Smooth muscle cell (in vitro differentiated cells): ENCODE measurements around the gene TCF12. TPM values are rescaled to one million over a fixed set of nuclear protein-coding genes. Genes with fewer than 3 reads are reported as not detected.

Source experiments
- DNase-seq: peaks from one replicate; lab custom pipeline; 2025; ENCODE audit not compliant: unreplicated experiment; lab: John Stamatoyannopoulos, UW
- H2AFZ ChIP-seq: fragments of 200-600 bp; sonication (generic); 2 replicates; pipeline ENCODE4 v1.6.0; 2016; ENCODE audit warnings: antibody characterized with exemption, low read depth, mild to moderate bottlenecking
- H3F3A ChIP-seq: fragments of 200-600 bp; sonication (generic); 2 replicates; pipeline ENCODE4 v1.6.0; 2017; ENCODE audit warnings: antibody characterized with exemption, low read depth
- H3K27ac ChIP-seq: fragments of 200-600 bp; sonication (generic); 2 replicates; pipeline ENCODE4 v1.5.1; 2016; ENCODE audit warnings: low read depth, mild to moderate bottlenecking
- H3K27me3 ChIP-seq: fragments of 200-600 bp; sonication (generic); 2 replicates; pipeline ENCODE4 v1.6.1; 2016; ENCODE audit warnings: low read depth, mild to moderate bottlenecking
- H3K36me3 ChIP-seq: fragments of 200-600 bp; sonication (generic); 2 replicates; pipeline ENCODE4 v1.5.1; 2016; ENCODE audit warnings: low read depth
- H3K4me1 ChIP-seq: fragments of 200-600 bp; sonication (generic); 2 replicates; pipeline ENCODE4 v1.5.1; 2016; ENCODE audit warnings: low read depth
- H3K4me2 ChIP-seq: fragments of 200-600 bp; sonication (generic); 2 replicates; pipeline ENCODE4 v1.6.0; 2016; ENCODE audit warnings: mild to moderate bottlenecking
- H3K4me3 ChIP-seq: fragments of 200-600 bp; sonication (generic); 2 replicates; pipeline ENCODE4 v1.5.1; 2016; ENCODE audit warnings: mild to moderate bottlenecking
- H3K79me2 ChIP-seq: fragments of 200-600 bp; sonication (generic); 2 replicates; pipeline ENCODE4 v1.6.0; 2016; ENCODE audit warnings: low read depth, mild to moderate bottlenecking
- H3K9ac ChIP-seq: fragments of 200-600 bp; sonication (generic); 2 replicates; pipeline ENCODE4 v1.6.0; 2016; ENCODE audit warnings: low read depth
- H3K9me3 ChIP-seq: fragments of 200-600 bp; sonication (generic); replicated peaks from 2 replicates; pipeline ENCODE4 v1.5.1; 2016; ENCODE audit warnings: low read depth
- H4K20me1 ChIP-seq: fragments of 200-600 bp; sonication (generic); 2 replicates; pipeline ENCODE4 v1.6.0; 2016; ENCODE audit warnings: low read depth
- CTCF ChIP-seq: fragments of 200-600 bp; sonication (generic); IDR thresholded peaks from 2 replicates; pipeline ENCODE4 v1.5.1; 2017; ENCODE audit warnings: borderline replicate concordance, mild to moderate bottlenecking, antibody characterized with exemption; ENCODE audit not compliant: insufficient read depth, poor library complexity, severe bottlenecking
- WGBS: methylation state at CpG from one replicate; pipeline ENCODE4 v1.1.7; 2016; ENCODE audit warnings: low lambda C conversion rate; 5-methylcytosine and 5-hydroxymethylcytosine counted together
- polyA plus RNA-seq: library from polyadenylated mRNA; unstranded; fragments of >200 nt; fragmentation: Nextera tagmentation; extraction: Ambion mirVana; gene quantifications from 2 replicates; pipeline ENCODE4 v1.2.1, GENCODE V29; 2016
- total RNA-seq: library from RNA; depleted of rRNA; stranded (reverse); fragments of >200 nt; gene quantifications from 2 replicates; pipeline ENCODE4 v1.2.3, GENCODE V29; 2014

The TCF12 gene
- total and polyA plus RNA-seq, 2 experiments from 2014 or later: 54.1 to 302 TPM

DNA sequence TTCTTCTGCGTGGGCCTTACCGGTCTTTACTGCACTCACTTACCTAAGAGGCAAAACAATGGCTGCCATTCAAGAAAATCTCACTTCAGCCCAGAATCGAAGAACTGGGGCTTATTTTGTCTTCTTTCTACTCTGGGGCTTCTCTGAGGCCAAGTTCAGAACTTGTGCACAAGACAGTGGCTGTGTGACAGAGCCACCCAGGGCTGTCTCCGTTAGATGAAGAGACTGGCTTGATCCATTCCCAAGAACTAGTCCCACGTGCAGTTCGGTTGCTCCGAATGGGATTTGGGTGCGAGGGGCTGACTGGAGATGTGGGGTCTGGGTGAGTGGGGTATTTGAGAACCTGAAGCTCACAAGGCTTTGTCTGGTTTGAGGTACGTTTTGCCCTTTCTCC lies 795 bp upstream of the TCF12 start:
- TF ChIP-seq CTCF: no peak
- Histone ChIP-seq H3K4me1 (peaks cover 30% of the 10 kb centered on the region), H3K36me3 (peaks cover 4% of the 10 kb centered on the region), H3K9me3 (no peaks in the 10 kb centered on the region), H3F3A (peaks cover 6% of the 10 kb centered on the region), H3K4me2 (peak overlapping the region; percentile 97), H3K9ac (peak overlapping the region; percentile 97), H2AFZ (peak overlapping the region; percentile 92), H3K27me3 (no peaks in the 10 kb centered on the region), H4K20me1 (peaks cover 25% of the 10 kb centered on the region), H3K79me2 (peaks cover 40% of the 10 kb centered on the region), H3K4me3 (peak overlapping the region; percentile 79), H3K27ac (peak overlapping the region; percentile 64)
- DNase-seq: no peak
- WGBS: 19% methylated on average over 9 of the region's 9 CpGs

DNA sequence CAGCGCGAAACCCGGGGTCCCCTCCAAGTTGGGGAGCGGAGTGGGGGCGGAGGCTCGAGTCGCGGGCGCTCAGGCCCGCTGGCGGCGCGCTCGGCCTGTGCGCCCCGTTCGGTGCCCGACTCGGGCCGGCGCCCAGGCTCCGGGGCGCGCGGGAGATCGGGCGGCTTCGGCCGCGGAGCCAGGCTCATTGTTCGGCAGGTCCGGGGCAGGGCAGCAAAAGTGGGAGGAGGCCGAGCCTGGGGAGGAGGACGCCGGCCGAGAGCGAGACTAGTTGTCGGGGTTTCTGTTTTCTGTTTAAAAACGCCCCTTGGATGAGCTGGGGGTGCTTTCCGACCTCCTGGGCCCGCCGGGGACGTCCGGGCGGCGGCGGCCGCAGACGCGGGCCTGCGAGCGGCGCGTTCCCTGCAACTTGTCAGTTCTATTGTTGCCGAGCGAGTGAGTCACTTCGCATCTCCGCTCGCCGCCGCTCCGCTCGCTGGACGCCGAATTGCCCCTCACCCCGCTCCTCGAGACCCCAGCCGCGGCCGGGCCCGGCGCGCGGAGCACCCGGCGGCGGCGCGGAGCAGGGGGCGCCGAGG lies 676 bp downstream of the TCF12 start:
- Histone ChIP-seq H3K9me3 (no peaks in the 10 kb centered on the region), H3K27ac (peak overlapping the region; percentile 64), H3K9ac (peak overlapping the region; percentile 97), H3F3A (peaks cover 6% of the 10 kb centered on the region), H2AFZ (peak overlapping the region; percentile 92), H3K4me1 (peaks cover 39% of the 10 kb centered on the region), H3K36me3 (peaks cover 4% of the 10 kb centered on the region), H3K27me3 (no peaks in the 10 kb centered on the region), H4K20me1 (peaks cover 37% of the 10 kb centered on the region), H3K4me3 (peak overlapping the region; percentile 79), H3K79me2 (peaks cover 55% of the 10 kb centered on the region), H3K4me2 (peak overlapping the region; percentile 97)
- DNase-seq: peak; percentile 18
- WGBS: 1% methylated on average over 78 of the region's 81 CpGs
- TF ChIP-seq CTCF: no peak

GRCh38 chr15:56919609-56920366 lies 1.3 kb downstream of the TCF12 start:
- DNase-seq: no peak
- H3K4me3 ChIP-seq: peak overlapping the region; percentile 79
- H3K27ac ChIP-seq: peak overlapping the region; percentile 64

More at GRCh38 chr15:56919609-56920366, 1.3 kb downstream of the TCF12 start:
- H3K4me2 ChIP-seq: peak overlapping the region; percentile 97
- no peak for TF ChIP-seq CTCF
- H3K9me3 ChIP-seq: no peaks in the 10 kb centered on the region
- WGBS: 2% methylated on average over 39 of the region's 42 CpGs
- peaks cover 62% of the 10 kb centered on the region for H3K79me2 ChIP-seq
- peak overlapping the region; percentile 97 for H3K9ac ChIP-seq
- H3K27me3 ChIP-seq: no peaks in the 10 kb centered on the region
- H3K36me3 ChIP-seq: peaks cover 4% of the 10 kb centered on the region
- peaks cover 43% of the 10 kb centered on the region for H4K20me1 ChIP-seq
- H3K4me1 ChIP-seq: peaks cover 39% of the 10 kb centered on the region
- peaks cover 6% of the 10 kb centered on the region for H3F3A ChIP-seq
- peak overlapping the region; percentile 92 for H2AFZ ChIP-seq
